K562 (cell line): Measurements from ENCODE around the gene ETHE1. TPM values are rescaled to one million over a fixed set of nuclear protein-coding genes. Genes with fewer than 3 reads are reported as not detected.

Experiments used
- ATAC-seq: fragments of 200-7000 bp; cut with Tn5 transposase; 3 replicates; pipeline ENCODE4 v1.9.1; 2020; ENCODE audit warnings: moderate library complexity
- BruUV-seq: library from RNA; stranded (reverse); fragments of 400-500 nt; replicated peaks from 2 replicates; lab custom pipeline; 2021; lab: Mats Ljungman, UMichigan
- CTCF ChIA-PET: fragments of 300-600 bp; formaldehyde crosslinking; extraction: SDS; loops from one replicate; lab custom pipeline; 2021; ENCODE audit warnings: low intra/inter-chr PET ratio; lab: Yijun Ruan, JAX
- POLR2A ChIA-PET: fragments of 300-600, 350-650 bp; sonication (Branson Sonifier 250); formaldehyde crosslinking; extraction: SDS; loops from one replicate; lab custom pipeline; 2021; ENCODE audit warnings: antibody characterized with exemption, inconsistent platforms; lab: Yijun Ruan, JAX
- DNase-seq, 4 experiments: peaks; one replicate each; pipeline versions ENCODE4 v3.0.0 to v3.0.0-alpha.2; 2011 to 2018; ENCODE audit warnings: low spot score in 3 of 4, mixed read lengths in 3 of 4; ENCODE audit errors: extremely low read depth in 1 of 4
- FAIRE-seq: peaks from 2 replicates; lab custom pipeline; 2011; peaks lifted over from hg19 to GRCh38; lab: Jason Lieb, UNC
- H2AFZ ChIP-seq: 2 replicates; pipeline ENCODE4 v1.6.0; 2011; ENCODE audit warnings: low read depth, low read length, control low read depth, inconsistent platforms
- H3K27ac ChIP-seq: fragments of 200-600 bp; 3 replicates; pipeline ENCODE4 v1.8.0; 2011; ENCODE audit warnings: low read depth, mild to moderate bottlenecking, control low read depth, inconsistent platforms, low read length, moderate library complexity, mixed read lengths; ENCODE audit errors: extremely low read depth
- H3K27me3 ChIP-seq, 2 experiments: fragments of 300-600 bp in 1 of 2; 2 replicates in 1 of 2; 3 replicates in 1 of 2; pipeline versions ENCODE4 v1.6.0 to v1.8.0; 2011; ENCODE audit warnings: inconsistent platforms in 2 of 2, low read length in 2 of 2, mild to moderate bottlenecking in 1 of 2, mixed read lengths in 1 of 2, moderate library complexity in 1 of 2; ENCODE audit not compliant: control insufficient read depth in 2 of 2, insufficient read depth in 2 of 2
- H3K36me3 ChIP-seq: fragments of 300-600 bp; 3 replicates; pipeline ENCODE4 v1.8.0; 2011; ENCODE audit warnings: mild to moderate bottlenecking, low read length, inconsistent platforms; ENCODE audit not compliant: control insufficient read depth, insufficient read depth
- H3K4me1 ChIP-seq, 2 experiments: fragments of 200-600 bp in 1 of 2; replicated peaks in 1 of 2; 2 replicates in 1 of 2; 3 replicates in 1 of 2; pipeline versions ENCODE4 v1.5.1 to v1.8.0; 2011; ENCODE audit warnings: inconsistent platforms in 2 of 2, low read length in 2 of 2, mild to moderate bottlenecking in 1 of 2, mixed read lengths in 1 of 2, moderate library complexity in 1 of 2; ENCODE audit not compliant: control insufficient read depth in 2 of 2, insufficient read depth in 2 of 2
- H3K4me2 ChIP-seq: 2 replicates; pipeline ENCODE4 v1.6.1; 2011; ENCODE audit warnings: low read length, control low read depth, inconsistent platforms, mixed read lengths; ENCODE audit not compliant: insufficient read depth
- H3K4me3 ChIP-seq: fragments of 200-600 bp; sonication (generic), shearing (Covaris generic); 2 replicates; pipeline ENCODE4 v1.5.1; 2016; ENCODE audit warnings: control low read depth, inconsistent platforms
- H3K79me2 ChIP-seq: fragments of 200-600 bp; 3 replicates; pipeline ENCODE4 v1.8.0; 2011; ENCODE audit warnings: low read length, inconsistent platforms; ENCODE audit not compliant: control insufficient read depth, insufficient read depth
- H3K9ac ChIP-seq, 2 experiments: 2 replicates each; pipeline versions ENCODE4 v1.6.0 to v1.6.1; 2011; ENCODE audit warnings: low read depth in 2 of 2, low read length in 2 of 2, control low read depth in 1 of 2, inconsistent platforms in 1 of 2, mild to moderate bottlenecking in 1 of 2, mixed read lengths in 1 of 2; ENCODE audit not compliant: insufficient read depth in 1 of 2
- H3K9me1 ChIP-seq: one replicate; pipeline ENCODE4 v1.6.0; 2011; ENCODE audit warnings: inconsistent platforms, mild to moderate bottlenecking, low read length, moderate library complexity; ENCODE audit not compliant: control insufficient read depth, insufficient read depth
- H3K9me3 ChIP-seq: replicated peaks from 2 replicates; pipeline ENCODE4 v1.5.1; 2011; ENCODE audit warnings: low read depth, low read length, inconsistent platforms; ENCODE audit not compliant: control insufficient read depth, insufficient read depth
- H4K20me1 ChIP-seq: replicated peaks from 2 replicates; pipeline ENCODE4 v1.6.1; 2011; ENCODE audit warnings: low read length, inconsistent platforms, mixed read lengths; ENCODE audit not compliant: control insufficient read depth, insufficient read depth
- BACH1 ChIP-seq: fragments of 200-800 bp; sonication (Bioruptor generic); IDR thresholded peaks from 2 replicates; pipeline ENCODE4 v1.6.1; 2016; ENCODE audit warnings: missing genetic modification characterization, missing compliant biosample characterization
- EHMT2 ChIP-seq: fragments of 450-650 bp; IDR thresholded peaks from 2 replicates; pipeline ENCODE4 v1.6.1; 2018; ENCODE audit warnings: antibody characterized with exemption
- ESRRA ChIP-seq: fragments of 450-650 bp; IDR thresholded peaks from 2 replicates; pipeline ENCODE4 v1.6.1; 2014; ENCODE audit warnings: low read depth, mild to moderate bottlenecking, moderate library complexity, borderline replicate concordance
- FOXA3 ChIP-seq, 2 experiments: fragments of 450-650 bp in 1 of 2; sonication (generic) in 1 of 2; formaldehyde crosslinking; IDR thresholded peaks in 1 of 2; conservative IDR thresholded peaks in 1 of 2; 2 replicates each; pipeline versions ENCODE4 v1.4.0 to v1.8.0; 2020 to 2022; ENCODE audit warnings: mild to moderate bottlenecking in 2 of 2, missing genetic modification reagents in 1 of 2
- NFYB ChIP-seq: IDR thresholded peaks from 2 replicates; pipeline ENCODE4 v1.6.1; 2011; ENCODE audit warnings: mild to moderate bottlenecking, moderate library complexity; ENCODE audit not compliant: insufficient read length; ENCODE audit errors: extremely low read depth
- TARDBP ChIP-seq: fragments of 450-650 bp; IDR thresholded peaks from 2 replicates; pipeline ENCODE4 v1.6.1; 2016
- TCF7 ChIP-seq: sonication (generic); IDR thresholded peaks from 2 replicates; pipeline ENCODE4 v1.6.1; 2016; ENCODE audit warnings: antibody characterized with exemption, borderline replicate concordance
- TEAD1 ChIP-seq, 2 experiments: fragments of 450-650 bp in 1 of 2; sonication (generic) in 1 of 2; formaldehyde crosslinking; IDR thresholded peaks; 2 replicates each; pipeline versions ENCODE4 v1.4.0 to v1.8.0; 2020 to 2022; ENCODE audit warnings: mild to moderate bottlenecking in 2 of 2, missing genetic modification reagents in 1 of 2
- YY1 ChIP-seq, 3 experiments: IDR thresholded peaks; 2 replicates each; pipeline ENCODE4 v1.6.1; 2011; ENCODE audit warnings: low read length in 2 of 3, mild to moderate bottlenecking in 2 of 3, moderate library complexity in 2 of 3, borderline replicate concordance in 1 of 3, control low read depth in 1 of 3, low read depth in 1 of 3; ENCODE audit not compliant: insufficient read depth in 3 of 3, insufficient replicate concordance in 2 of 3, control insufficient read depth in 1 of 3, insufficient read length in 1 of 3; ENCODE audit errors: extremely low read depth in 1 of 3
- ZC3H11A ChIP-seq: IDR thresholded peaks from 2 replicates; pipeline ENCODE4 v1.6.1; 2012; ENCODE audit warnings: low read depth, low read length, improper control_type of control experiment
- WGBS: fragments of 100-300 bp; shearing (Covaris generic); methylation state at CpG from one replicate; pipeline ENCODE4 v1.1.6; 2016; ENCODE audit warnings: low coverage, mixed read lengths; ENCODE audit not compliant: insufficient coverage; ENCODE audit errors: missing lambda C conversion rate; 5-methylcytosine and 5-hydroxymethylcytosine counted together
- in situ Hi-C: fragments of 300-500 bp; cut with MboI; formaldehyde crosslinking; loops from 4 replicates; pipeline ENCODE4 v1.15.0; 2018; ENCODE audit warnings: inconsistent platforms, mixed read lengths
- intact Hi-C: fragments of 100-400 bp; cut with micrococcal nuclease; formaldehyde crosslinking; loops from 2 replicates; pipeline ENCODE4 v1.14.2; 2022
- polyA plus RNA-seq, 8 experiments: library from polyadenylated mRNA; depleted of rRNA in 4 of 8; stranded (reverse) in 5 of 8; unstranded in 3 of 8; fragments of >200 nt; fragmentation: Nextera tagmentation in 2 of 8; fragmentation: Illumina TruSeq in 1 of 8; extraction: Ambion mirVana in 2 of 8; extraction: Trizol in 1 of 8; gene quantifications; 2 replicates each; pipeline versions ENCODE4 v1.2.1 to v1.2.3, GENCODE V29; 2011 to 2014; ENCODE audit warnings: inconsistent platforms in 1 of 8, missing spikeins in 1 of 8
- total RNA-seq, 7 experiments: library from RNA; depleted of rRNA in 6 of 7; stranded (reverse); fragments of >200 nt in 6 of 7; fragmentation: Illumina TruSeq in 2 of 7; extraction: Trizol in 2 of 7; gene quantifications; 2 replicates each; pipeline versions ENCODE4 v1.2.1 to v1.2.3, GENCODE V29; 2011 to 2021; ENCODE audit warnings: low replicate concordance in 1 of 7

ETHE1 gene
- total and polyA plus RNA-seq, 9 of the 15 experiments (the other 6 are each of a cell fraction or from before 2014, with no cell fraction given): 2.9 to 21.0 (median 10.2) TPM

GRCh38 chr19:43574424-43575155 lies 47.6 kb upstream of the ETHE1 start:
- in situ Hi-C loops: no loop called here
- WGBS: 22% methylated on average over 12 of the region's 12 CpGs
- no peak for TF ChIP-seq EHMT2
- TF ChIP-seq TEAD1 (CRISPR knock-in tag; IDR thresholded peaks at IDR 0.05): 0 out of 4 replicates have a peak, but pooled peaks of 1 of the 2 experiments have one; percentile 46
- peak in 1 of 3 experiments; percentile 48 for TF ChIP-seq YY1 (IDR thresholded peaks at IDR 0.05; ENCODE audit: borderline replicate concordance in 1 of 3, control insufficient read depth in 1 of 3, extremely low read depth in 1 of 3, insufficient read depth in 3 of 3, insufficient read length in 1 of 3, insufficient replicate concordance in 2 of 3, low read depth in 1 of 3, low read length in 2 of 3)
- TF ChIP-seq FOXA3 (CRISPR knock-in tag; conservative IDR thresholded peaks at IDR 0.05 in 1 of 2, IDR thresholded peaks at IDR 0.05 in 1 of 2): peak in 1 of 2 experiments; percentile 15; a peak in 1 of 4 replicates
- TF ChIP-seq NFYB: no peak
- 0 out of 2 replicates have a peak, but pooled peaks have one; percentile 8 for TF ChIP-seq ZC3H11A
- no peak for TF ChIP-seq BACH1
- no peak for TF ChIP-seq TARDBP
- TF ChIP-seq ESRRA: no peak
- TF ChIP-seq TCF7: no peak
- peaks cover 10% of the 10 kb centered on the region; the same call in 2 of the 3 replicates for H3K36me3 ChIP-seq
- peak overlapping the region; percentile 83 for H3K27ac ChIP-seq
- ATAC-seq: no peak
- no peak for DNase-seq
- H4K20me1 ChIP-seq: no peaks in the 10 kb centered on the region; the same call in 1 of the 2 replicates
- H3K9me3 ChIP-seq: no peaks in the 10 kb centered on the region
- ChIA-PET CTCF (interaction anchor here (0.6 kb wide), 1 partner anchor 143 kb away, joined by 3 read pairs; no protein-coding TSS in a partner anchor), POLR2A (interaction anchor here (0.7 to 2.0 kb wide), 7 partner anchors 10 to 87 kb away, joined by 3 to 7 read pairs (median 3); partner anchors contain the start of genes IRGQ and ZNF576)
- FAIRE-seq: no peak
- intact Hi-C loops: loop anchor here (1.0 kb wide), 1 partner anchor 22 kb away; the partner anchor contains the start of genes IRGQ and ZNF576
- H3K9me1 ChIP-seq: no peaks in the 10 kb centered on the region
- H3K27me3 ChIP-seq: no peaks in the 10 kb centered on the region; a peak in 1 of 5 replicates
- H3K4me2 ChIP-seq: peak overlapping the region; percentile 97
- peak overlapping the region; percentile 92 to 93 for H3K9ac ChIP-seq
- BruUV-seq: TSS peak; percentile 51
- H3K4me3 ChIP-seq: peak overlapping the region; percentile 91
- H3K4me1 ChIP-seq: peaks cover 5 to 16% of the 10 kb centered on the region in 2 experiments; a peak in 3 of 5 replicates
- H3K79me2 ChIP-seq: peaks cover 12% of the 10 kb centered on the region
- H2AFZ ChIP-seq: peak overlapping the region; percentile 97
